HG03103 (cell line): ENCODE results near the gene PANK2.
"Not testable (repeated sequence)": the region's sequence is repeated elsewhere in the genome, so short reads cannot be mapped to it uniquely, and the experiment has no call there.

ENCODE experiments used
- ATAC-seq: cut with Tn5 transposase; IDR thresholded peaks from one replicate; pipeline ENCODE4 v1.9.1; 2021; ENCODE audit warnings: low read depth; ENCODE audit not compliant: unreplicated experiment

The PANK2 gene

GRCh38 chr20:3869839-3870634 is 19.1 kb upstream of the PANK2 start:
- ATAC-seq, result no peak

GRCh38 chr20:3871550-3872265 is 17.5 kb upstream of the PANK2 start:
- no peak for ATAC-seq

- ATAC-seq, result no peak
Observed at GRCh38 chr20:3873507-3873906, 15.7 kb upstream of the PANK2 start.

- ATAC-seq, result no peak
Observed at GRCh38 chr20:3874194-3874844, 14.9 kb upstream of the PANK2 start.

- ATAC-seq, result no peak
Observed at GRCh38 chr20:3875378-3875974, 13.7 kb upstream of the PANK2 start.

- ATAC-seq, result no peak
Observed at GRCh38 chr20:3876000-3876399, 13.2 kb upstream of the PANK2 start.

- ATAC-seq, result no peak
Observed at GRCh38 chr20:3876676-3877075, 12.5 kb upstream of the PANK2 start.

GRCh38 chr20:3878921-3879274 is 10.3 kb upstream of the PANK2 start:
- ATAC-seq, result not testable (repeated sequence)

GRCh38 chr20:3885715-3886114 is 3.5 kb upstream of the PANK2 start:
- ATAC-seq, result no peak

GRCh38 chr20:3887876-3888620 is 1.1 kb upstream of the PANK2 start:
- no peak for ATAC-seq

GRCh38 chr20:3889489-3890397 is 556 bp downstream of the PANK2 start:
- peak; percentile 15 for ATAC-seq

- no peak for ATAC-seq
Observed at GRCh38 chr20:3890398-3890751, 1.2 kb downstream of the PANK2 start.

- no peak for ATAC-seq
Observed at GRCh38 chr20:3890999-3891929, 2.1 kb downstream of the PANK2 start.

GRCh38 chr20:3894796-3895195 is 5.6 kb downstream of the PANK2 start:
- ATAC-seq, result no peak

- no peak for ATAC-seq
Observed at GRCh38 chr20:3896302-3896701, 7.1 kb downstream of the PANK2 start.

GRCh38 chr20:3896853-3897583 is 7.8 kb downstream of the PANK2 start:
- ATAC-seq, result no peak

- ATAC-seq, result not testable (repeated sequence)
Observed at GRCh38 chr20:3898181-3898580, 9.0 kb downstream of the PANK2 start.

GRCh38 chr20:3898639-3899038 is 9.5 kb downstream of the PANK2 start:
- ATAC-seq, result no peak
